CD4-positive, alpha-beta T cell treated with Interleukin-15 for 4 hours (primary cell): Measurements from ENCODE around the gene WBP1L.

ENCODE experiments used
- DNase-seq: peaks from one replicate; pipeline ENCODE4 v3.0.0-alpha.2; 2020; ENCODE audit warnings: low spot score

WBP1L gene

DNA sequence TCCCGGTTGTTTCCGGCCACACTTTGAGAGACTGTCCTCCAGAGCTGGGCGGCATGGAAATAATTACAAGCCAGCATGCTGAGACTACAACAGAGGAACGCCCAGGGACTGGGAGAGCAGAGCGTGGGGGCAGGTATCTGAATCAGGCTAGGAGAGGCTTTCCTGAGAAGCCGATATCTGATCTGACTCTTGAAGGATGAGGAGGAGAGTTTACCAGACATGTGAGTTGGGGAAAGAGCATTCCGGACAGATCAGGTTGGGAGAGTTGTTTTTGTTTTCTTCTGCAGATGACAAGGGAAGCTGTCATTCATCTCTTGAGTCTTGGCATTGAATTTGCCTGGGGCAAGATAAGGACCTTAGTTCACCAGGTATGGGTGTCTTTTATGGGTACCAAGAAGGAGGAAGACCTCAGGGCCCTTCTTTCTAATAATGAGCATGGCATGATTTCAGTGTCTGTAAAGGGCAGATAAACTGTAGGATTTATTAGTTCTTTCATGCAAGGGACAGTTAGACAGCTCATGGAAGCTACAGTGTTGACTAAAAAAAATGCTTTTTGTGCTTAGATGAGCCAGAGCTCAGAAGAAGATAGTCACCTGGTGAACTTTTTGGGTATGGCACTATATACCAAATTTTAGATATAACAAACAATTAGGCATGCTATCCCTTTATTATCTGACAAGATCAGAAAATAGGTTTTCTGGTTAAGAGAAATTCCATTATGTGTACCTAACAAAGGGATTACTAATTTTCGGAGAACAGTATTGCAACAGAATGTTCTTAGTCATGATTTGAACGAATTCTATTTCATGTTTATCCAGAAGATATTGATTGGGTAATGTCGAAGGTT, 36.2 kb downstream of the WBP1L start:
- DNase-seq, result no peak

DNA sequence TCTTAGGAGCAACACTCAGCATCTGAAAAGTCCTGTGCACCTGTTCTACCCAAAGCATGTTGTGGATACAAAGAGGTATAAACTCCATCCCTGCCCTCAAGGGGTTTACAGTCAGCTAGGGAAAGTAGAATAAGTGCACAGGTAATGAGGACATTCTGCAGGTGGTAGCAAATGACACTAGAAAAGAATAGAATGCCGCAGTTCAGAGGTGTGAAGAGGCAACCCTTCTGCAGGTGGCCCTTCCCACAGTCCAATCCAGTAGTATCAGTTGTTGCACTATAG, 36.7 kb downstream of the WBP1L start:
- DNase-seq, result no peak

DNA sequence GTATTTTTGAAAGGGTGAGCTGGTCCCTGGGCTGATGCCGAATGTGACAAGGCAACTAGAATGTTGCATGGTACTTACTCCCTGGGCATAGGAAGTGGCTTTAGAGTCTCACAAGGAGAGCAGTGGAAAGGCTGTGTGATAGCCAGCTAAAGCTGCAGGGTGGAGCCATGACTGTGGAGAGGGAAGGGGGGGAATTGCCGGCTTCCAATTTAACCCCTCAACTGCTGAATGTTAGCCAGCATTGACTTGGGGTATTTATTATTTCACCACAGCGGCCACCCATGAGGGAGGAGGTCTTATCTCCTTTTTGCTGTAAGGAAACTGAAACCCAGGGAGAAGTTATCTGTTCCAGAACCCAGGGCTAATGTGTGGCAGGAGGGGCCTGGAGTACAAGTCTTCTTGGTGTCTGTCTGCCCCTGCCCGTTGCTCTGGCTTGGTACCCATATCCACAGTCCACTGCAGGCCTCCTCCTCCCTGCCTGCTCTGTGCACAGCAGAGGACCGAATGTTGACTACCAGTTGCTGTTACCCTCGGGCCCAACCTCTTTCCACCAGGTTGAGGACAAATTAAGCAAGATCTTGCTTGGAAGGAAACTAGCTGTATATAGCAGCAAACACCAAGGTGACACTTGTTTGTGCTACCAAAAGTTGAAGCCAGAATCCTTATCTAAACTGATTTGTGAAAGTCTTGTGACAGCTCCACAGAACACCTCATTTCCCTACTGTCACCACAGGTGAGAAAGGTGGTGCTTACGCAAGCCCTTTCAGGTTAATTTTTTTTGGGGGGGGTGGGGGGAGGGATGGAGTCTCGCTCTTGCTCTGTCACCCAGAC, 37.6 kb downstream of the WBP1L start:
- no peak for DNase-seq

DNA sequence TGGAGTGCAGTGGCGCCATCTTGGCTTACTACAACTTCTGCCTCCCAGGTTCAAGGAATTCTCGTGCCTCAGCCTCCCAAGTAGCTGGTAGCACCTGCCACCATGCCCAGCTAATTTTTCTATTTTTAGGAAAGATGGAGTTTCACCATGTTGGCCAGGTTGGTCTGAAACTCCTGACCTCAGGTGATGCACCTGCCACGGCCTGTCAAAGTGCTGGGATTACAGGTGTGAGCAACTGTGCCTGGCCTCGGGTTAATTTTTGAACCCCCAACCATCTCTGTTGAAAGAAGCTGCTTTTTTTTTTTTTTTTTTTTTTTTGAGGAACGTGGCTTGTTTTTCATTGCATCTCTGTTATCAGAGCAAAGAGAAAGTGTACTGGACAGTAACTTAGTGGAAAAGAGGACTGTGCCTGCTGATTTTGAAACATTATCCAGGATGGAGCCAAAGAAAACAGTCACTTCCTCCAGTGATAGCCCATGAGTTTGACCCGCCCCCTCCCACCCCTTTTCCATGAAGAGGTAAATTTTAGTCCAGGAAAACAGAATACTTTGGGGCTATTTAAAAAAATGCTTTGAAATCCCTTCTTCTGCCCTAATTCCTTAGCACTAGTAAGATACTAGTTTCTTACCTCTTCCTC, 38.3 kb downstream of the WBP1L start:
- no peak for DNase-seq

DNA sequence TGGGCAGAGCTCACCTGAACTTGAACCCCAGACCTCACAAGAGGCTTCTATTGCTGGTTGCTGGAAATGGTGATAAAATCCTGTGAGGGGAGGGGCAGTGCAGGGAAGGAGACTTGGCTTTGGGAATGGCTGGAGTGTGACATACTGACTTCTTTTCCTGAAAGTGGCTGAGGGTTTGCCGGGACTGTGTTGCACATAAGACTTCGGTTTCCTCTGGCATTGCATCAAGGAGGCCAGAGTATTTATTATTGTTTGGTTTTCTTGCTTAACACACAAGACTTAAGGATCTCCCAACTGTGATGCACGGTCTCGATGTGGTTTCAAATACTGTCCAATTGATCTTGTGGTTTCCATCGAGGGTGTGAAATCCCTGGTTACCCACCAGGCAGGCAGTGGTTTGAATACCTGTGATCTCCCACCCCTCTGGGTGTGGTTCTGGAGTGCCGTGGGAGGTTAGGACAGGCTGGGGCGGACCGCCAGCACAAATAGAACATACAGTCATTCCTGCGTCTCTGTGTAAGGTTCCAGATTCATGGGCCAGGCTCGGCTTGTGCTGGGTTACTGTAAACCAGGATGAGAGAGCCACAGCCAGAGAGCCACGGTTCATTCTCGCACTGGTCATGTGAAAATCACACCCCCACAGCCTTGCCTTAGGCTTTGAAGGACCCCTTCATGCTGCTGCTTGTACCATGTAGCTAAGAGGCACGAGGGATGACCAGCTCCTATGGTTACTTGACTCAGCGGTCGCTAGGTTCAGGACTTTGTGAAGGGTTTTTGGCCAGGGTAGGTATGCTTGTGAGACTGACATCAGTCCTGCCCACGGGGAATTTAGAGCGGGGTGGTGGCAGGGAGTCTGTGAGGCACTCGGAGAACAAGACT, 39.2 kb downstream of the WBP1L start:
- no peak for DNase-seq

DNA sequence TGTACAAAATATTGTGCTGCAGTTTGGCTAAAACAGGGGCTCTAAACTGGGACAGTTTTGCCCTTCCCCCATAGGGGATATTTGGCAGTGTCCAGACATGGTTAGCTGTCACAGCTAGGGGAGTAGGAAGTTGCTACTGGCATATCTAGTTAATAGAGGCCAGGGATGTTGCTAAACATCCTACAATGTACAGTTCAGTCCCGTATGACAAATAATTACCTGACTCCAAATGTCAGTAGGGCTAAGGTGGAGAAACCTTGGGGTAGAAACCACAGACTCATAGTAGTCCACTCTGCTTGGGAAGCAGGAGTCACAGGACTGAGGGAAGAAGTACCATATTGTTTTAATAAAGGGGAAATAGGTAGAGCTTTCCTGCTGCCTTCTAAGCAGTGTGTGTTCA, 39.8 kb downstream of the WBP1L start:
- DNase-seq, result no peak

DNA sequence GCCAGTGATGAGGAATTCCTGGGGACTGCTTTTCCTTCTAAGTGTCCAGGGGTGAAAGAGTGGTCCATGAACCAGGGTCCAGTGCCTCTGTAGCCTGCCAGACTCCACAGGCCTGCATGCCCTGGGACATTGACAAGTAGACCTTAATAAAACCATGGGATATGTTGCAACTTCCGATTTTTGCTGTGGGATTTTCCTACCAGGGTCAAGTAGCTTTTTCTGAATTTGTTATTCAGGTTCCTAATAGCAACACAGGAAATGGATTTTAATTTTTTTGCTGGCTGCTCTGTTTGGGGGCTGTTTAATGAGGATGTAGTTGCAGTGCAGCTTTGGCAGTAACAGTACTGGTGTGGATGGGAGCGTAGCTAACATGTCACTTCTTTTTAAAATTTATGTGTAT, 42.1 kb downstream of the WBP1L start:
- no peak for DNase-seq

DNA sequence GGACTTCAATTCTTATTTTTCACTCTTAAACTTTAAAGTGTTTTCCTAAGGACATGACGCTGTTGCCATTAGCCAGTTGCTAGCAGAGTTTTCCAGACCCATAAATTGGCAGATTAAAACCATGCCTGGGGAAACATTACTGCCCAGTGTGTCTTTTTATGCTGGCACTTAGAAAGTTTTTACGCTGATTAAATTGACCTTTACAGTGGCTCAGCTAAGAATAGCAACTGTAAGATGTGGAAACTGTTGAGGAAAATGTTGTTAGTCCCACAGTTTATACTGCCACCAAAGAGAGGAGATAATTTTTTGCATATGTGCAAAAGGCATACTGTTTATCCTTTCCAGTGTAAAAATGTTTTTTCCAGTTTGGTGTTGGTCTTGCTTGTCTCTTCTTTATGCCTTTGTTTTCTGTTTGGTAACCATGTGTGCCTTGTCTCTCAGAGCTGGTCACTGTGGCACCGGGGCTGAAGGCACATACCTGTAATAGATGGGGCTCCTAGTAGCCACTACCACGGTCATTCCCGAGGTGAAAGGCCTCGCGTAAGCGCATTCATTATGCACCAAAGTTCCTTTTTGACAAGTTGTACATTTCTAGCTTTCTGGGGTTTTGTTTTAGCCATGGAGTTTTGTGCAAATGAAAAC, 48.1 kb downstream of the WBP1L start:
- DNase-seq, result no peak

DNA sequence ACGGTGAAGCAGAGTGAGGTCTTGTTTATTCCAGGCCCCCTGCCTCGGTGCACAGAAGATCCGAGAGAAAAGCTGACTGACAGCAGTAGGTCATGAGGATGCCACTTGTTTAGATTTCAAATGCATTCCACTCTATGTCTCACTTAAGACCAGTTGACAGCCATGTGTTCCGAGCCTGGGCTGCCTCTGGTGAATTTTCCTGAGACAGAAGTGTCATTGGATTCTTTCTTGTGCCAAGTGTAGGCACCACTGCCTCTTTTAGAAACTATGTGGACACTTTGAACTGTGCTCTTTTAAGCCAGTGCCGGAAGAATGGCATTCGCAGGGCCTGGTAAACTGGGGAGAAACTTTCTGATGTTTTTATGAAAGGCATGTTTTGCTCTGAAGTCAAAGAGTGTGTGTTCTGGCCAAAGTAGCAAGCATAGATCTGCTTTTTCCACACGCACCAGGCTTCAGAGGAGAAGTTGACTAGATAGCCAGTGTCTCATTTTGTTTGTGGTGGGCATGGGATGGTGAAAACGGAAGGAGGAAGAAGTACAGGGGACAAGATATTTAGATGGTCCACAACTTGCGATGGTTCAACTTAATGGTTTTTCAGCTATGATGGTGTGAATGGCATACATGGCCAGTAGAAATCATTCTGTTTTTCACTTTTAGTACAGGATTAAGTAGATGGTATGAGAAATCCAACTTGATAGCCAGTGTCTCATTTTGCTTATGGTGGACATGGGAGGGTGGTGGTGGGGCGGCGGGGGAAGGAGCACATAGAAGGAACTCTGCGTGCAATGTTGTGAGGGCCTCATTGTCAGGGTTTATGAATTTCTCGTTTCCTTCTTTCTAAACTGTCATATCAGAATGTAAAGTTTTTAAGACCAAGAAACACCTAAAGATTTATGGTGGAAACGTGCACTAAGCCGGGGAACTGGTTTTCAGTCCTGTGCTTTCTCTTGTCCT, 52.0 kb downstream of the WBP1L start:
- no peak for DNase-seq

DNA sequence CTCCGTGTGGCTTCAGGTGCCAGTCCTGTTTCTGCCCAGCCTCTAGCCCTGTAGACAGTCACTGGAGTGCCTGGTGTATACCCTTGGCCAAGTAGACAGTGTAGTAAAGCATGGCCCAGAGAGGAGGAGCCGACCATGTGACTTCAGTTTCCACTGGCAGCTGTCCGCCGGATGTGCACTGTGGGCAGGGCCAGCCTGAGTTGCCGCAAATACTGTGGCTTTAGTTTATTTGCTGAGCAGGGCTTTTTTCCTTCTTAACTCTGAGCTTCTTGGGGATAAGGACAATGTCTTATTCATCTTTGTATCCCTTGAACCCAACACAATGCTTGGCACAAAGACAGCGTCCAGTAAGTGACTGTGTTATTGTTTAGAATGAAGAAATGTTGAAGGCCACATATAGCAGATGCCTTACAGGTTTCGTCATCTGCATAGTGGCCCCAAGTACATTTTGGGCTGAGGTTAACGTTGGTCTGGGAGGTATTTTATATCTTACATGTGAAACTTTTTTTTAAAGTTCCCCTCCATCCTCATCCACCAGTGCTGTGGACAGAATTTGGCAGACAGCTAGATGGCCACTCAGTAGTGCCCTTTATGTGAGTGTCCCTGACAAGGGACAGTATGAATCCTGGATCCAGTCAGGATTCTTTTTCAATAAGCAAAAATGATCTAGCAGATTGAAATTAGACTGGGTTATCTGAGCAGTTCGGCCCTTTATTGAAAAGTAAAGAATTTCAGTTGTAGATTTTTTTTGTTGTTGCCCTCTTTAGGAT, 52.8 kb downstream of the WBP1L start:
- DNase-seq, result peak; percentile 32

DNA sequence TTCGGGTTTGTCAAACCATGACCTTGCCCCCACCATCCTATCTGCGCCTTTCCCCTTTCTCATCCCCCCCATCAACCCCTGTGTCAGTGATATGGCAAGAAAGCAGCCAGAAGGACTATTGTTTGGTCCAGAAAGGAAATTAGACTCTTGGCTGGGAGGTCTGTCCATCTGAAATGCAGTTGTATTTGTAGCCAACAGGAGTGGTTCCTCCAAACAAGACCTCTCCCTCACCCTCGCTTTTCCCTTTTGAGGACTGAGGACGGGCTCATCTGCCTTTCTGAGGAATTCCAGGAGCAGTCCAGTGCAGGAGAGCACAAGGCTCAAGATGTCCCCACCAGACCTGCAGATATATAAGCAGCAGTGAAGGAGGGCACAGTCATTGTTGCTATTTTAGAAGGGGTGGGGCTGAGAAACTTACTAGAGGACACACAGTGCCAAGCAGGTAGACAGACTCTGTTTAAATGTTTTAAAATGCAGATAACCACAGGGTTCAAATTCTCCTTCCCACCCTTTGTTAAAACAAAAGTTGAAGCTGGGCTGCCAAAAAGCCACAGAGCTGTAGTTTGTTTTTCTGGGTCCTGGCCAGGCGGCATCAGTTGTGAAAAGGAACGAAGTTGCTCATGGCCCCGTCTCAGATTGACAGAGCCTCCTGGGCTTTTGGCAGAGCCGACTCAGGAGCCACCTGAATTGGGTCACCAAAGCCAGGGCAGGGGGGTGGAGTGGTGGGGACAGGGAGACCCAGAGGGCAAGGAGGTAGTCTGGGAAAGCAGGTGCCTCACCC, 56.1 kb downstream of the WBP1L start:
- no peak for DNase-seq

DNA sequence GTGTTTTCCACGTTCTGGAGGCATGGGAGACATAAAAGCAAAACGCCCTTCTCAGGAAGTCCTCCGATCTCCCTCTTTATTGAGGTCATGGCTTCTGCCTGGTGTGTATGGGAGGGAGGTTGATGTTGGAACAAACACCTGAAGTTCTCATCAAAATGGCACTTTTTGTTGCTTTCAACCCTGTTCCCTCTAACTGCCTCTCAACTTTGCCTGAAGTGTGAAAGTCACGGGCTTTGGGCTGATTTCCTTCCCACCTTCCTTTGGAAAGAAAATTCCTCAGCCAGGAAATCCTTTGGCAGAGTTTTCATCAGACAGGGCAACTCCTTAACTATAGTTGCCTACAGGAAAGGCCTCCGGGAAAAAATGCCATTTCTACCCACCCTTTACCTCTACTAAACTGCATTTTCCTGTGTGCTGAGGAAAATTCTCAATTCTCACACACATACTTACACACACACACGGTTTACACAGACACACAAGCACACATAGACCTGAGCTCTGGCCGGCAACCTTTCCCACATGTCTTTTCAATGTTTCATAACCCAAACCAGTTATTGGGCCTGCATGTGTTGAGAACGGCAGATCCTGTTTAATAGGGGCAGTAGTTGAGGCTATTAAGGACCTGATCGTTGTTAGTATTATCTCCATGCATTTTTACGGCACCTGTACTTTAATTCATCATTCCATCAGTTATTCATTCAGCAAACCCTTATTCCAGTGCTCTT, 57.0 kb downstream of the WBP1L start:
- DNase-seq, result no peak

DNA sequence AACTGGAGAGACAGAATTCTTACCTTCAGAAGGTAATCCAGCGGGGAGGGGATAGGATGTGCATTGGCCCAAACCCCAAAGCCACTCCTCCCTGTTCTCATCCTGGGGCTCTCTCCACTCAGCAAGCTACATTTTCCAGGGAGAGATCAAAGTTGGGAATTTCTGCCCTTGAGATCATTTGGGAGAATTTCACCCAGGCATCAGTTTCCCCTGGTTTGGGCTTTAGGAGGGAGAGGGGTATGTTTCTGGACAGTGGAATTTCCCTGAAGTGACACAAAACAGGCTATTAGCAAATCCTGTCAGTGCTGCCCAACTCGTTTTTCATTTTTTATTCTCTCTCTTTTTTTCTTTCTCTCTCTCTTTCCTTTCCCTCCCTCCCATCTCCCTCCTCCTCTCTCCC, 57.7 kb downstream of the WBP1L start:
- no peak for DNase-seq

DNA sequence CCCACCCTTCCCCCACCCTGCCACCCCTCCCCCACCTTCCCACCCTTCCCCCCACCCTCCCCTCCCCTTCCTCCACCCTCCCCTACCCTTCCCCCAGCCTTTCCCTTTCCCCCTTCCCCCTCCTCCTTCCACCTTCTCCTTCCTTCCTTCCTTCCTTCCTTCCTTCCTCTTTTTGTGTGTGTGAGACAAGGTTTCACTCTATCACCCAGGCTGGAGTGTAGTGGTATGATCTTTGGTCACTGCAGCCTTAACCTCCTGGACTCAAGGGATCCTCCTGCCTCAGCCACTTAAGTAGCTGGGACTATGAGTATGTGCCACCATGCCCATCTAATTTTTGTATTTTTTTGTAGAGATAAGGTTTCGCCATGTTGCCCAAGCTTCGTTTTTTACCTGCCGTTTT, 58.2 kb downstream of the WBP1L start:
- no peak for DNase-seq

DNA sequence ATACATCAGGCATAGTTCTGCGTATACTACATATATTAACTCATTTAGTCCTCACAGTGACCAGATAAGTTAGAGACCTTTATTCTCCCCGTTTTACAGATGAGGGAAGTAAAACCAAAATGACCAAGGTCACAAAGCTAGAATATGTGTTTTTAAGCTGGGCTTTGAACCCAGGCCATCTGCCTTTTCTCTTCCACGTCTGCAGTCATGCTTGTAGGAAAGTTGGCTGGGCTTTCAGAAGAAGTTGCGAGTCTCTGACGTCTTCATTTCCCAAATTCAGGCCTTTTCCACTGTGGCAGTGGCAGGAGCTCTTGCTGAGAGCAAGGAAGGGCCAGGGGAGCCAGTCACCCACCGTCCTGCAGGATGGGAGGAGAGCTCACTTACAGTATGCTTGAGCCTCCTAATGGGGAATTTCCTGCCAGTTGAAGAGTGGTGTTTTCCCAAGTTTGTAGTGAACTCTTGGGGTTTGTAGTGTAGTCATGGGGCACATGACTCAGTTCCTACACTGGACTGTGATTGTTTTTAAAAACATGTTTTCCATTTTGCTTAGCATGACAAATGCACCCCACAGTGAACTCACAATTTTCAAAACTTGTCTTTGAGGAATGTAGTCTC, 59.3 kb downstream of the WBP1L start:
- DNase-seq, result no peak

DNA sequence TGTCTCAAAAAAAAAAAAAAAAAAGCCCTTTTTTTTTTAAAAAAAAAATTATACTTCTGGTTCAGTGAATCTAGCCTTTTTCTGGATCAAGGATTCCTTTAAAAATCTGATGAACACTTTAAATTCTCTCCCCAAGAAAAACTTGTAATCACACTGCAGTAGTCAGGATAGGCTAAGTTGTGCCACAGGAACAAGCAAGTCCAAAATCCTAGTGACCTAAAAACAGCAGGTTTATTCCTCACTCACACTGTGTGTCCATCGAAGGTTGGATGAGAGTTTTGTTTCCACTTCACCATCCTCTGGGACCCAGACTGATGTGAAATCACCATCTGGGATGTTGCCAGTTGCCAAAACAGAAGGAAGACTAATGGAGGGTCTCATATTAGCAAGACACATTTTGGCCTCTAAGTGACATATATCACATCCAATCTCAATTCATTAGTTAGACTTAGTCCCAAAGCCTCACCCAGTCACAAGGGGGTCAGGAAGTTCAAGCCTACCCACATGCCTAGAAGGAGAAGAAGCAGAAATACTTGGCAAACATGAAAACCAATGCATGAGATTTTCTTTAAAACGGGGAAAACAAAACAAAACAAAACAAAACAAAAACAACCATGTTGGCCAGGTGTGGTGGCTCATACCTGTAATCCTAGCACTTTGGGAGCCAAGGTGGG, 60.8 kb downstream of the WBP1L start:
- DNase-seq, result no peak

DNA sequence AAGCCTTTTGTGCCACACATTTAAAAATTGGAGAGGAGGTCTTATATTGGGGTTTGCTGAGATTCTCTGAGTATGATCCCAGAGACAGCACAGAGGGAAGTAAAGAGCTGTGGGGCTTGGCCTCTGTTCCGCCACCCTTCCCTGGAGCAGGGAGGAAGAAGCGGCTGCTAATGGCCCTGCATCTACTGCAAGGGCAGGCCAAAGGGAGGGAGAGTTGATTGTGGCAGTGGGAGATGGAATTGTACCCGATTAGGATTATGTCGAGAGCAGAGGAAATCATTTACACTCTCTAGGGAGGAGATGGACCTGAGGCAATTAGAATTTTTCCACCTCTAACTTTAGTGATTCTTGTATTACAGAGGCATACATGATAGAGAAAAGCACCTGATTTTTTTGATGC, 64.6 kb downstream of the WBP1L start:
- DNase-seq, result no peak
